ENCODE results near the gene ZFP36.
A peak's percentile ranks its signal among the peaks of the same experiment; 100 is the strongest.
"Not testable (repeated sequence)": the region's sequence is repeated elsewhere in the genome, so short reads cannot be mapped to it uniquely, and the experiment has no call there.

ZFP36 gene

DNA sequence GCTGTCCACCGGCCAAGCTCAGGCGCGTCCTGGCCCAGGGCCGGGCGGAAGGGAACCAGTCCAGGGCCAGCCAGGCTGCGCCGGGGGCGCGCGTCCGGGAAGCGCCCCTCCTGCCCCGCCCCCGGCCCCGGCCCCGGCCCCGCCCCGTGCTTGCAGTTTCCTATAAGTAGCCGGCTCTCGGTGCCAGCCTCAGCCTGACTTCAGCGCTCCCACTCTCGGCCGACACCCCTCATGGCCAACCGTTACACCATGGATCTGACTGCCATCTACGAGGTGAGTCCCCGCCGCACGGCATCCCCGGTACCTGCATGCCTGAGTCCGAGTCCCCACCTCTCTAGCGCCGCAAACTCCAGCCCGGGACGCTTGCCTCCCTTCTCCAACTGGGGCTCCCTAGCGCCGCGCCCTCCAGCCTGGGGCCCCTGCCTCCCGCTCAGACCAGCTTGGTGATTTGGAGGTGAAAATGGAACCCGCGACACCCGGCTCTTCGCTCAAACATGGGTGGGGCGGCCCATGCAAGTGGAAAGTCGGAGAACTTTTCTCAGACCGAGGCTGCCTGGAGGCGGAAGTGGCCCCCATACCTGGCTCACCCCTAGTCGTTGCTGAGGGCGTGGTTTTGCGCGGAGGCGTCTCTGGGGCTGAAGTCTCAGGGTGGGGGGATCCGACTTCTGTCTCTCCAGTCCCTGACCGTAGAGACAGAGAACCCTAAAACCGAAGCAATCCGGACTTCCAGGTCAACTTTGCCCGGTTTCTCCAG, at the start of gene ZFP36:
Gene ZFP36 (plus strand): TSS at position 192 of the 754 bp plus-strand sequence. CDS start 58 bp downstream, at position 250.
- DNase-seq = peak; percentile 94

DNA sequence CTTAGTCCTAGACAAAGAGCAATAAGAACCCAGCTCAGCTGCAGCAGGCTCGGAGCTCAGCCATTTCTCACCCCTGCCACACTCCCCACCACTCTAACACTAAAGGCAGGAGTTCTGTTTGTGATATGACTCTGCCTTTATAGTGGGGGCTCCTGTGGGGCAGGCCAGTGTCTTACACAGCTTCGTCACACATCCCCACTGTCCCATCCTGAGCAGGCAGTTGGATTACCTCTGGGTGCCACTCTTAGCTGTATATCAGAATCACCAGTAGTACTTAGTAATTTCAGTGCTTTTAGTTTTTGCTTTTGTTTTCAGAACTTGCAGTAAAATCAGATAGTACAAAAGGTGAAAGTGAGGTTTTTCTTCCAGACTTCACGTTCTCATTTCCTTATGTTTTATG, 47.6 kb upstream of the ZFP36 start:
- DNase-seq = no peak

DNA sequence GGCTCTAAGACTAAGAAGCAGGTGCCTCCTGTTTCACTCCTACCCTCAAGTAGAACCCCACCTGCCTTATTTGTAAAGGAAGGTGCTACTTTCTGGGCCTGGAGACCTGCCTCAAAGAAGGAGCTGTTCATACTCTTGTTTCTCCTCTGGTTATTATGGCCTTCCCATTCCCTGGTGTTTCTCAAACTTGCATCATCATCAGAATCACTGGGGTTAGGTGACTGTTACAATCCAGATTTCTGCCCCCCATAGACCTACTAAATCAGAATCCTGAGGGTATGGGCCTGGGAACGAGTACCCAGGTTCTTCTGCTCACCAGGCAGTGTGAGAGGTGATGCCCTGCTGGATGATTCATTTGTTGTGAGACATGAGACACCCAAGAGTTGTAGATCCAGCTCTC, 46.0 kb upstream of the ZFP36 start:
- DNase-seq = no peak

- DNase-seq = no peak
Measured at GRCh38 chr19:39362682-39363657, 43.7 kb upstream of the ZFP36 start.

DNA sequence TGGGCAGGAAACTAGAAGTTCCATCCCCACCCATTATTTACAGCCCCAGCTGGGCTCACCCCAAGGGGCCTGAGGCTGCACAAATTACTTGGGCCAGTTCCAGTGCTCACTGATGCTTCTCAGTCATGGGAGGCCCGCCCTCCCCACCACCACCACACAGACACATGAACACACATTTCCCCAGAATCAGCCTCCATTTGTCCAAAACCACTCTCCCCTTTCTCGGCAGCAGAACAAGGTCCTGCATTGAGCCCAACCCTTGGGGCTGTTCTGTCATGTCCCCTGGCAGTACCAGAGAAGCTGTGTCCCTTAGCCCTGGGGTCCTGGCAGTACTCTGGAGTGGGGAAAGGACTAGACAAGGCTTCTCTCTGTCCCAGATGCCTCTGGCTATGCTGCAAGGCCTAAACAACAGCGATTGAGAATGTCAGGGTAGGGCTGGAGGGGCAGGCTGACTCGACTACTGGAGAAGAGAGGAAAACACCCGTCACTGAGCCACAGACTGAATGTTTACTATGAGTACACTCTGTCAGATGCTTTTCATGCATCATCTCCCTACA, 42.7 kb upstream of the ZFP36 start:
- DNase-seq = peak; percentile 69

DNA sequence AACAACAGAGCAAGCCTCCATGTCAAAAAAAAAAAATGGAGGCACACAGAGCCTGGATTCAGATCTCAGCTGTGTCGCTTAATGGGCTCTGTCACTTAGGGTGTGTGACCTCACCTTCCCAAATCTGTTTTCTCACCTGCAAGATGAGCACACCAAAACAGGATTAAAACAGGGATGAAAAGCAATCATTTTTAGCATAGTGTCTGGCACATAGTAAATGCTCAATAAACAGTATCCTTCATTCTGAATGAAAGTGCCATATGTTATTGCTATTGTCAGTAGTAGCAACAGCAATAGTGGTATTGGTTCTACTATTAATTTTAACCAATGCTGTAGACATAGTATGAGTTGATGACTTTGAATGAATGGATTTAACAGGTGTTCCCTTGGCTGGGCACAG, 41.1 kb upstream of the ZFP36 start:
- no peak for DNase-seq

- DNase-seq = no peak
Measured at GRCh38 chr19:39369200-39369599, 37.4 kb upstream of the ZFP36 start.

DNA sequence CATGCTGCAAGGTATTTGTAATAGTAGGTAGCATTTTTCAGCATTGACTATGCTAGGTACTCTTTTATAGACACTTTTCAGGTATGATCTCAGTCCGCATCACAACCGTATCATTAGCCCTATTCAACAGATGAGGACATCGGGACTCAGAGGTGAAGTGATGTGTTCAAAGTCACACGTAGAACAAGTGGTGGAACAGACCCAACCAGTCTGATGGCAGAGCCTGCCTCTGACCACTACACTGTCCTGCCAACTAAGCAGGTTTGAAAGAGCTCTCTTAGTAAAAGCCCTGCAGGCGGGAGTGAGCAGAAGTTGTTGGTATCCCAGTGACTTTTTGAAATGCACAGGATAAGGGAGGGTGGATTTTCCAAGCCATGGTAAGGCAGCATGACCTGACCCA, 35.9 kb upstream of the ZFP36 start:
- DNase-seq = no peak

- peak; percentile 93 for DNase-seq
Measured at GRCh38 chr19:39372047-39372802, 34.4 kb upstream of the ZFP36 start.

- DNase-seq = no peak
Measured at GRCh38 chr19:39372941-39373340, 33.7 kb upstream of the ZFP36 start.

DNA sequence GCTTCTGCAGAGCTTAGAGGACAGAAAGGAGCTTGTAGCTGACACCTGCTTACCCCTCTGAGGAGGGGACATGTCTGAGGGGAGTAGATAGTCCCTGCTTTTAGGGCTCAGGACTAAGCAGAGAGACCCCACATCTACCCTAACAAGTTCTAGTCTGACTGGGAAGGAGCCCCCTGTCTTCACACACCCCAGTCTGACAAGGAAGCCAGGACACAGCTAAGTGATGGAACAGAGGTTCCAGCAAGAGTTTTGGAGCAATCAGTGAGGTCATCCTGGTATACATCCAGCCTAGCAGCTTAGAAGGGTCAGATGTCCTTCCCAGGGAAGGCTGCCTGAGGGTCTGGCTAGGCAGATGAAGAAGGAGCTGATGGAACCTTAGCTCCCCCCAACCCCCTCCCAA, 30.7 kb upstream of the ZFP36 start:
- no peak for DNase-seq

- DNase-seq = no peak
Measured at GRCh38 chr19:39377373-39378362, 29.0 kb upstream of the ZFP36 start.

DNA sequence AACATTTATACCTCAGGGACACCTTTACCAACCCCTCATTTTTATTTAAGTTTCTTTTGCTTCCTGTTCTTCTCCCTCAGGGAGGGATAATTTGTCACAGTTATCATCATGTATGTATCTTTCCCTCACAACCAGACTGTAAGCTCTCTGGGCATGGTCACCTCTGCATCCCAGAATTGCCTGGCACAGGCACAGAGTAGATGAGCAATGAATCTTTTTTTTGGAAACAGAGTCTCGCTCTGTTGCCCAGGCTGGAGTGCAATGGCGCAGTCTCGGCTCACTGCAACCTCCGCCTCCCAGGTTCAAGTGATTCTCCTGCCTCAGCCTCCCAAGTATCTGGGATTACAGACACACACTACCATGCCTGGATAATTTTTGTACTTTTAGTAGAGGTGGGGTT, 27.3 kb upstream of the ZFP36 start:
- DNase-seq = not testable (repeated sequence)

- no peak for DNase-seq
Measured at GRCh38 chr19:39379865-39380396, 26.7 kb upstream of the ZFP36 start.

DNA sequence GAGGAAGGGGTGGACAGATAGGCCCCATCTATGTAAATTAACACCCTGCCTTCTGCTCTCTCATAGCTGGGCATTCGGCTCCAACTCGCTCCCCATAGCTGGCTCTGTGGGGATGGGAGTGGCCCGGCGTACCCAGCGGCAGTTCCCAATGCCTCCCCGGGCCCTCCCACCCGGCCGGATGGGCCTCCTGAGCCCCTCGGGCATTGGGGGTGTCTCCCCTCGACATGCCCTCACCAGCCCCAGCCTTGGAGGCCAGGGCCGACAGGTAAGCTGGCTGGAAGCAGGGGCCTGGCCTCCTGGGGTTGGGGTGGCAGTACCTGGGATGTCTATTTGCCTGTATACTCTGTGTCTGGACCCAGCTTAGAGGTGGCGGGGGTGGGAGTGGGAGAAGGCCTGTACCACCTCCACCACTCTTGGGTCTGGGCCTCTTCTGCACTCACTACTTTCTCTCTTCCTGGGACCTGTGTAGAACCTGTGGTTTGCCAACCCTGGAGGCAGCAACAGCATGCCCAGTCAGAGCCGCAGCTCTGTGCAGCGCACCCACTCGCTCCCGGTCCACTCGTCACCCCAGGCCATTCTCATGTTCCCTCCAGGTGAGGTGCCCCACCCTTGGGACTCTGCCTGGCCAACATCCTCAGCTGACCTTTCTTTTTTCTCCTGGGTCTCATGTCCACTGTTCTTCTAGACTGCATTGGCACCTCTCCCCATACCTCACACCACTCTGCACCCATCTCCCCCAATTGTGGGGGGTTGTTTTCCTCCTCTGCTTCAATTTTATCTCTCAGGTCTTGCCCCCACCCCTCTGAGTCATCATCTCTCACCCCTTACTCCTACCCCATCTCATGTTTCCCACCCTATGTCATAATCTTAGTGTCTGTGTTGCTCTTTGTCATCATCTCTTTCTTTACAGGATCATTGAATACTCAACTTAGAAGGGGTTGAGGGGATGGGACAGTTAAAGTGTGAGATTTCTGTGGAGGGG, 25.8 kb upstream of the ZFP36 start:
- DNase-seq = no peak

GRCh38 chr19:39381910-39382611, 24.6 kb upstream of the ZFP36 start:
- no peak for DNase-seq

GRCh38 chr19:39382991-39383828, 23.4 kb upstream of the ZFP36 start:
- DNase-seq = no peak

DNA sequence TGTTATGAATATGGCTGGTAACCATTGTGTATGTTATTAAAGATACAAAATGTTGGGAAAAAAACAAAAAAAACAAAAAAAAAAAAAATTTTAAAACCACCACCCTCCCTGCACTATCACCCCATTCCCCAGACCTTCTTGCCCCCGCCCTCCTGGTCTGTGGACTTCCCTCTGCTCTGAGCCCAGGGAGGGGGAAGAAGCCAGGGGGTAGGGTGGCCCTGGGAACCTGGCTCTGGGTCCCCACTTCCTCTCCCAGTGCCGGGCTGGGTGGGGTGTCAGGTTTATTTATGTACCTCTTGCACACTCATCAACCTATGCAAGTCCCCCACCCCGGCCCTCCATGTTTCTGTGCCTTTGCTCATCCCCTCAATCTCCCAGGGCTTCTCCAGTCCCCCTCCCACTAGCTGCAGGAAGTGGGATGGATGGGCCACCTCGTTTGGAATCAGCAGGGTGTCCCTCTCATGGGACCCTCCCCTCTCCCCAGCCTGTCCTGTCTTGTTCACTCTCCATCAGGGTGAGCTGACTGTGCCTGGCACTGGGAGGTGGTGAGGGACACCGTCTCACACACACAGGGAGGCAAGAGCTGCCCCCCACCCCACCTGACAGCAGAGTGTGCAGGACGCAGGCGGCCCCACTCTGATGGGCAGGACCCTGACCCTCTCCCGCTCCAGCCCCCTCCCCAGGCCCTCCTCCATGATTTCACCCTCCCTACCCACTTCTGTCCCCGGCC, 21.6 kb upstream of the ZFP36 start:
- DNase-seq = no peak

Measured in femur (tissue), 1 donor.